ENCODE measurements around the gene TRIB2.

GRCh38 chr2:12741380-12741779, 24.6 kb downstream of the TRIB2 start:
- no peak for TF ChIP-seq RFX5 (IDR thresholded peaks at IDR 0.05; ENCODE audit: low read length)
- 0 out of 2 replicates have a peak, but pooled peaks have one; percentile 30 for TF ChIP-seq SIN3A (IDR thresholded peaks at IDR 0.05; ENCODE audit: borderline replicate concordance, low read depth, low read length)
- no peak for TF ChIP-seq CTCF (IDR thresholded peaks at IDR 0.05)
- peak in 1 of 2 experiments; percentile 63; a peak in 3 of 4 replicates for TF ChIP-seq EP300 (IDR thresholded peaks at IDR 0.05; ENCODE audit: borderline replicate concordance in 1 of 2, low read depth in 1 of 2, low read length in 1 of 2)
- TF ChIP-seq FOXM1 (IDR thresholded peaks at IDR 0.05; ENCODE audit: low read depth) = no peak
- no peak for TF ChIP-seq YY1 (IDR thresholded peaks at IDR 0.05; ENCODE audit: low read depth)
- TF ChIP-seq POLR2AphosphoS5 (IDR thresholded peaks at IDR 0.05; ENCODE audit: low read depth, low read length) = no peak
- no peak for TF ChIP-seq FOSL2 (IDR thresholded peaks at IDR 0.05; ENCODE audit: borderline replicate concordance, low read depth)
- no peak for TF ChIP-seq FOXJ3 (CRISPR knock-in tag; IDR thresholded peaks at IDR 0.05)
- TF ChIP-seq GABPA (IDR thresholded peaks at IDR 0.05; ENCODE audit: low read depth) = no peak
- no peak for TF ChIP-seq RAD21 (IDR thresholded peaks at IDR 0.05; ENCODE audit: low read length)
